ENCODE measurements around the gene NGF.

Gene NGF

DNA sequence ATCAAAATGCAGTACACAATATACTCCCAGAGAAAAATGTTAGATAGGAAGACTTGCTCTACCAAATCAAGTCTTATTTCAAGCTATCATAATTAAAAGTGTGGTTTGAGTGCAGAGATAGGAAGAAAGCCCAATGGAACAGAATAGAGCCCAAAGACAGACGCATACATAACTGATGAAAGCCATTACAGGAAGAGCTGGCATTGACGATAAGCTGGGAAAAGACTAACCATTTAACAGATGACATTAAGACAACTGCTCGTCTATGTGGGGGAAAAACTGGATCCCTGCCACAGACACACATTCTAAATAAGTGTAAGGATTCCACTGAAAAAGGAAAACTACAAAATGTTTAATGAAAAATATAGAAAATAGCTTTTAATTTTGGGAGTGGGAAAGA, 85.5 kb downstream of the NGF start:
- in situ Hi-C loops (cut with MboI; ENCODE audit: low pct_unique_long_range_greater_than_20kb, low sequenced_read_pairs) = no loop called here

DNA sequence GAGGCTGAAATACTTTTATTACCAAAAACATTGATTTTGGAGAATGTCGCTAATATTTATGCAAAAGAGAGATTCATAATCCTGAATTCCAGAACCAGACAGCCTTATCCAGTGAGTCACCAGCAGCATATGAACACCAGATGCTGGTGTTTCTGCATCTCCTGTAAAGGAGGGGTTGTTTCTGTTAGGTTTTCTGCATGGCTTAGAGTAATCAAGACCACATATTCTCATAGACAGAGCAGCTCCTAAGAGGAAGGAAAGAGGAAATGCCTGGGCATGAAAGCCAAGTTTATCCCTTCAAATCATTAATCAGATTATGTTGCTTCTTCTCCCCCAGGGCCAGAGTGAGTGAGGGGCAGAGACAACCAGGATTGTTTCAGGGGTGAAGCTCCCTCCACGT, 86.2 kb downstream of the NGF start:
- in situ Hi-C loops (cut with MboI; ENCODE audit: low pct_unique_long_range_greater_than_20kb, low sequenced_read_pairs) = no loop called here
- no peak for DNase-seq

More for the DNA sequence above, 85.5 kb downstream of the NGF start:
- DNase-seq = no peak

DNA sequence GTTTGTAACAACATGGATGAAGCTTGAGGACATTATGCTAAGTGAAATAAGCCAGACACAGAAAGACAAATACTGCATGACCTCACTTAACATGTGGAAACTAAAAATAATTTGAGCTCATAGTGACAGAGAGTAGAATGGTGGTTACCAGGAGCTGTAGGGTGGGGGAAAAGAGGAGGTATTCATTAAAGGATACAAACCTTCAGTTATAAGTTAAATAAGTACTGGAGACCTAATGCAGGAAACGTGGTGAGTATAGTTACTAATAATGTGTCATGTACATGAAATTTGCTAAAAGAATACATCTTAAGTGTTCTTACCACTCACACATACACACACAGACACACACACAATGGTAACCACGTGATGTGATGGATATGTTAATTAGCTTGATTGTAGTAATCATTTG, 86.7 kb downstream of the NGF start:
- in situ Hi-C loops (cut with MboI; ENCODE audit: low pct_unique_long_range_greater_than_20kb, low sequenced_read_pairs) = no loop called here
- DNase-seq = no peak

DNA sequence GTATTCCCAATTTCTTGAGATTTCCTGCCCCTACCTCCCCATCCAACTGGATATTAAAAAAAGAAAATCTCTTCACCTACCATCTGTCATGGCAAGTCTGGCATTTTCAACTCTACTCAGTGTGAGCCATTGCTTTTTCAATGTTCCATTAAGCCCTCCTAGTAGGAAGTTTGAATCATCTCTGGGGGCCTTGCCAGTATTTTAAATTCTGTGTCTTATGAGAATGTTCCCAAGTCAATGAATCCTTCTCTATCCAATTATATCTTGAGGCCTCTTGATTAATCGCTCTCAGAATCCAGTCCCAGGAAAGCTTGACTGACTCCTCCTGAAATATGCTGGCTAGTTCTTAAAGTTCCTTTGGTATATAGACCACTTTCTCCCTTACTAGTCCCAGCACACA, 91.5 kb downstream of the NGF start:
- DNase-seq = no peak
- in situ Hi-C loops (cut with MboI; ENCODE audit: low pct_unique_long_range_greater_than_20kb, low sequenced_read_pairs) = no loop called here

DNA sequence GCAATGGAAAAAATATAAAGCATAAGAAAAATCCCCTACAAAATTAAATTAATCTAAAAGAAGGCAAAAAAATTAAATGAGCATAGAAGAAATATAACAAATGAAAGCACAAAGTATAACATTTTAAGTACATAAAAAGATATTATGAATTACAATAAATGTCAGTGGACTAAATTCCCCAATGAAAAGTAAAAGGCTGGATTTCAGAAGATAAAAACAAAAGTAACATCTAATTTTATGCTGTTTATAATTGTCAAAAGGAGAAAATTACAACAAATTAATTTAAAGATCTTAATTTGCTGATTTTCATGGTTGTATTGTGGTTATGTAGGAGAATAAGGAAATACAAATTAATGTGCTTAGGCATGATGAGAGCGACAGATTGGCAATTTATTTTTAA, 92.8 kb downstream of the NGF start:
- in situ Hi-C loops (cut with MboI; ENCODE audit: low pct_unique_long_range_greater_than_20kb, low sequenced_read_pairs) = no loop called here
- DNase-seq = no peak

DNA sequence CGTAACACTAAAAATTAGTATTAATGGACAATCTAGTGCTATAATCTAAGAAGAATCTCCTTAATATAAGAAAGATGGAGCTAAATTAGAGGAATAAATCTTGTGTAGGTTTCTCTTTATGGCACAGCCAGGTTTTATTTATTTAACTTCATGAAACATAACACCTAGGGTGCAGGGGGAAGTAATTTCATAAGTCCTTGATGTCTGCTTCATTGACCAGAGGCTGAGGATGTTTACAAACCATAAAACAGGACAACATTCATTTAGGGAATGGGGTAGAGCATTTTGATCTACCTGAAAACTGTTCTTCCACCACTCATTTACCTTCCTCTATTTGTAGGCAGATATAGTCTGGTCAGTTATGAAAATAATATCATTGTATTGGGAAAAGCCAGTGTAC, 95.5 kb downstream of the NGF start:
- in situ Hi-C loops (cut with MboI; ENCODE audit: low pct_unique_long_range_greater_than_20kb, low sequenced_read_pairs) = no loop called here
- DNase-seq = no peak

DNA sequence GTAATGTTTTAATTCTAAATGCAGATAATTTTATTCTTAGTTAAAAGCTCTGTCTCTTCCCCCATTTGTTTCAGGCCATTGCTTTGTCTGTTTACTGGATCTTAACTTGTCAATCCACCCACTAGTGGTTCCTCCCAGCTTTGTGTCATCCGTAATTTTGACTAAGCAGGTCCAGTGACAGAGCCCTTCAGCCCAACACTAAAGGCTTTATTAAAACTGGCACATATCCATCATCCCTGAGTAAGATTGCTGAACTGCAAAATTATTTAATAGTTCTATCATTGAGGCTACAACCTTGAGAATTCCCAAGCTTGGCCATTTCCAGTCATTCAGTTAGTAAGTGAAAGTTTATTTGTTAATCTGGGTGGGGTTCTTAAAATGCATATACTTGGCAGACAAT, 96.7 kb downstream of the NGF start:
- no peak for DNase-seq
- in situ Hi-C loops (cut with MboI; ENCODE audit: low pct_unique_long_range_greater_than_20kb, low sequenced_read_pairs) = no loop called here

DNA sequence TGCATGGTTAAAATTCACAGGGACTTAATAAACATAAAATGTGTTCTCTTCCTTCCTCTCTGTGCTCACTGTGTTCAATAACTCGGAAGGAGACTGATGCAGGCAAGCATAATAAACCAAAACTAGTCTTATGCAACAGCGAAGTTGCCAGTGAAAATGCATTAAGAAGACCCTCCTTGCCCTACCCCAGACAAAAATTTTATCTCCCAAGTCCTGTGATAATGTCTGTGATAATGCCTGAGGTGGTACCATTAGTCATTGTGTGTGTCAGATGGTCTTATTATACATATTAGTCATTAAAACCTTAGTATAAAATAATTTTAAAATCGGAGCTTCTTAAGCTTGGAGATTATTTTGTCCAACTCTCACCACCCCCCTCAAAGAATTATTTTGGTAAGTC, 97.8 kb downstream of the NGF start:
- in situ Hi-C loops (cut with MboI; ENCODE audit: low pct_unique_long_range_greater_than_20kb, low sequenced_read_pairs) = no loop called here
- DNase-seq = no peak

DNA sequence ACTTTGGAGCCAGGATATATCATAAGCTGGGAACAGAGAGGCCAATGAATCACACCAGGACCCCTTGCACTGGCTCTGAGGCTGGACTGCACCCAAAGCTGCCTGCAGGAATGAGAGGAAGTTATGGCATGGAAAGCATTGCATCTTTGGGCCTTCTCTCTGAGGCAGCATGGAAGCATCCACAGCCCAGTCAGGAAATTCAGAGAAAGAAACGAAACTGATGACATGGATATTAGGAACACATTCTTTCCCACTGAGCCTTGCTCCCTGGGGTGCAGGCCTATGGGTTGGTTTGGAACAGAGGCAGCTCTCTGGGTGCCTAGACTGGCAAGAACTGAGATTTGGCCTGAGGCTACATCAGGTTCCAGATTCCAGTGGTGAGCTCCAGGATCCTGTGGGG, 98.6 kb downstream of the NGF start:
- in situ Hi-C loops (cut with MboI; ENCODE audit: low pct_unique_long_range_greater_than_20kb, low sequenced_read_pairs) = no loop called here

DNA sequence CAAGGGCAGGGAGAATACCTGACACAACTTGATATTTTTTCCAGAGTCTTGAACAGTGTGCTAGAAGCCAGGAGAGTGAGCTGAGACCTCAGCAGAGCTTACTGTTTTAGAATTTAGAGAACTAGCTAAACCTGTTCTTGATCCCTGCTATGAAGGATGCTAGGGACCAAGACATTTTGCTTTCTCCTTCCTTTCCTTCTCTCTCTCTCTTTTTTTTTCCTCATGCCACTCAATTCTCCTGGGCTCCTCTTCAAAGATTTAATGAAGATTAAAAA, 99.0 kb downstream of the NGF start:
- DNase-seq = no peak
- in situ Hi-C loops (cut with MboI; ENCODE audit: low pct_unique_long_range_greater_than_20kb, low sequenced_read_pairs) = no loop called here

More for the DNA sequence above, 98.6 kb downstream of the NGF start:
- no peak for DNase-seq

DNA sequence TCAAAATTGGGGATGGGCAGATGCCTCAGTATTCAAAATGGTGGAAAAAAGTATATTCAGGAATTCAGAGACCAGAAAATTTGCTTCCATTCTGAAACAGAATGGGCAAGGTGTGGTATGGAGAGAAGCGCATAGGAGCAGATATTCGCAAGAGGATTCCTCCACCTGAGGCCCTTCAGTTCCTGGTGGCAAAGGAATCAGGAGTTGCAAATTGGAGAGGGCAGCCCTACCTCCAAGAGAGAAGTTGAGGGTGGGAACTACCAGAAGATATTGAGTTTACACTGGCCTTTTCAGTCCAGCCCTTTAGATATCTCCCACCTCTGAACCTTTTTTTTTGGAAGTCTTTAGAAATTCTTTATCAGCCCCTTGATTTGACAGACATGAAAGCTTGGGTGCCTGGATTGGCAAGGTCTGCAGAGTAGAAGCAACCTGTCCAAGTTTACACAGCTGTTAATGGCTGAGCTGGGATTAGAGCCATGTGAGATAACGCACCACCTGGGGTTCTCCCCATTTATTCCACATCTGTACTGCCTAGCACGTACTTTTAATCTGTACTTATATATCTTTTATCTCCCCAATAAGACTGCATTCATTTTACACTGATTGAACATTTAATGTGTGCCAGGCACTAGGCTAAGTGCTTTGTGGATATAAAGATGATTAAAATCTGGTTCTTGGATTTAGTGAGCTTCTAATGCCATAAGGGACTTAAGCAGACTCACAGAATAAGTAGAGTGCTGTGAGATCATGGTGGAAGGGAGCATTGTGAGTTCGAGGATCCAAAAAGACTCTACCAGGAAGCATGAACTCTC, 99.5 kb downstream of the NGF start:
- no peak for DNase-seq
- in situ Hi-C loops (cut with MboI; ENCODE audit: low pct_unique_long_range_greater_than_20kb, low sequenced_read_pairs) = no loop called here

DNA sequence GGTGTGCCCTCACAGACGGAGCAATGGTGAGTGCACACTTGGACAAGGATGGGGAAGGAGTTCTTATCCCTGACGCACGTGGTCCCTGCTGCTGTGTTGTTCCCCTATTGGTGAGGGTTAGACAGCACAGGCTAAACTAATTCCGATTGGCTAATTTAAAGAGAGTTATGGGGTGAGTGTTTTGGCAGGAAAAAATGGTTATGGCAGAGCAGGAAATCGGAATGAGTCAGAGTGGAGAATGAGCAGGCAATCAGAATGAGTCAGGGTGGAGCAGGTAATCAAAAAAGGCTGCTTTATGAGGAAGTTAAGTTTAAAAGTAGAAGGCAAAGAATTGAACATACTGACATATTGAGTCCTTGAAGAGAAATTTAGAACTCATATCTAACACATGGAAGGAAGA, 100.5 kb downstream of the NGF start:
- in situ Hi-C loops (cut with MboI; ENCODE audit: low pct_unique_long_range_greater_than_20kb, low sequenced_read_pairs) = no loop called here
- no peak for DNase-seq

DNA sequence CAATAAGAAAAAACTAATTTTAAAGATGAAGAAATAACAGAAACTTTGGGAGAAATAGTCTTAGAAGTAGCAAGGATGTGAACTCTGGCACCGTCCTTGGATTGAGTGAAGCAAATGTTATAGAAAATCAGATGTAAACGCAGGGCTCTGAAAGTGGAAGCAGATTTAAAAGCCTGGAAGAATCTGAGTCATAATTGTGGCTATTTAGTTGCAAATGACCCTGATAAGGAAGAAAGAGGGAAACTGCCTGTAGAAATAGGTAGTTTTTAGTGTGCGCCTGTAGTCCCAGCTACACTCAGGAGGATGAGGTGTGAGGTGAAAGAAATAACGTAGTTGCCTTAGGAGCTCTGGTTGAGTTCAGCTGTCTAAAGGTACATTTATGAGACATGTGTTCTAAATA, 101.0 kb downstream of the NGF start:
- DNase-seq = no peak
- in situ Hi-C loops (cut with MboI; ENCODE audit: low pct_unique_long_range_greater_than_20kb, low sequenced_read_pairs) = no loop called here
